GM21423 (cell line): ENCODE measurements around the gene ATG9A.
"Not testable (repeated sequence)": the region's sequence is repeated elsewhere in the genome, so short reads cannot be mapped to it uniquely, and the experiment has no call there.

Experiments used
- ATAC-seq: cut with Tn5 transposase; IDR thresholded peaks from one replicate; pipeline ENCODE4 v1.9.1; 2021; ENCODE audit warnings: mild to moderate bottlenecking, moderate library complexity; ENCODE audit not compliant: unreplicated experiment

Gene ATG9A

GRCh38 chr2:219229305-219230058 is at the start of gene ATG9A, which contains the start of gene ANKZF1:
Gene ATG9A (minus strand): TSS chr2:219229636. CDS start chr2:219228024, 1,612 bp downstream.
Gene ANKZF1 (plus strand): TSS chr2:219229806. CDS start chr2:219230258, 452 bp downstream.
- ATAC-seq: peak; percentile 94

GRCh38 chr2:219278655-219279150 is 49.3 kb upstream of the ATG9A start:
- no peak for ATAC-seq

GRCh38 chr2:219277703-219278654 is 48.5 kb upstream of the ATG9A start:
- ATAC-seq: peak; percentile 19

- ATAC-seq: no peak
These were observed 45.0 kb upstream of the ATG9A start for GRCh38 chr2:219274361-219274921.

GRCh38 chr2:219273937-219274336 is 44.5 kb upstream of the ATG9A start:
- ATAC-seq: no peak

- no peak for ATAC-seq
These were observed 43.6 kb upstream of the ATG9A start for GRCh38 chr2:219272995-219273394.

- ATAC-seq: no peak
These were observed 42.9 kb upstream of the ATG9A start for GRCh38 chr2:219272356-219272755.

GRCh38 chr2:219271021-219271420 is 41.6 kb upstream of the ATG9A start:
- ATAC-seq: no peak

- ATAC-seq: no peak
These were observed 40.6 kb upstream of the ATG9A start for GRCh38 chr2:219270055-219270372.

GRCh38 chr2:219269362-219270054 is 40.1 kb upstream of the ATG9A start:
- no peak for ATAC-seq

GRCh38 chr2:219268294-219268693 is 38.9 kb upstream of the ATG9A start:
- no peak for ATAC-seq

GRCh38 chr2:219266886-219267285 is 37.5 kb upstream of the ATG9A start:
- ATAC-seq: no peak

GRCh38 chr2:219266232-219266631 is 36.8 kb upstream of the ATG9A start:
- no peak for ATAC-seq

- ATAC-seq: no peak
These were observed 31.8 kb upstream of the ATG9A start for GRCh38 chr2:219261024-219261855.

- ATAC-seq: not testable (repeated sequence)
These were observed 29.5 kb upstream of the ATG9A start for GRCh38 chr2:219258942-219259341.

GRCh38 chr2:219254590-219255201 is 25.3 kb upstream of the ATG9A start:
- ATAC-seq: peak; percentile 28

- peak; percentile 47 for ATAC-seq
These were observed 24.5 kb upstream of the ATG9A start, which contains the start of gene TUBA4A for GRCh38 chr2:219253753-219254589. Gene TUBA4A (minus strand): TSS chr2:219253918. CDS start chr2:219253858, 60 bp downstream.
